CMK (cell line): ENCODE results near the gene KCNJ5.
A peak's percentile ranks its signal among the peaks of the same experiment; 100 is the strongest.

Source experiments
- DNase-seq: peaks from one replicate; pipeline ENCODE4 v3.0.0-alpha.2; 2010; ENCODE audit warnings: low read depth

Gene KCNJ5

GRCh38 chr11:128871168-128871610 is 20.0 kb upstream of the KCNJ5 start:
- no peak for DNase-seq

GRCh38 chr11:128872094-128872493 is 19.1 kb upstream of the KCNJ5 start:
- no peak for DNase-seq

- no peak for DNase-seq
These were observed 18.6 kb upstream of the KCNJ5 start for GRCh38 chr11:128872594-128872993.

GRCh38 chr11:128874427-128874826 is 16.7 kb upstream of the KCNJ5 start:
- DNase-seq = no peak

- DNase-seq = no peak
These were observed 15.0 kb upstream of the KCNJ5 start for GRCh38 chr11:128876133-128876650.

- DNase-seq = no peak
These were observed 13.4 kb upstream of the KCNJ5 start for GRCh38 chr11:128877726-128878125.

- no peak for DNase-seq
These were observed 12.7 kb upstream of the KCNJ5 start for GRCh38 chr11:128878455-128878854.

GRCh38 chr11:128879817-128880216 is 11.3 kb upstream of the KCNJ5 start:
- DNase-seq = no peak

GRCh38 chr11:128881221-128881620 is 9.9 kb upstream of the KCNJ5 start:
- no peak for DNase-seq

GRCh38 chr11:128882451-128882850 is 8.7 kb upstream of the KCNJ5 start:
- no peak for DNase-seq

- DNase-seq = no peak
These were observed 7.1 kb upstream of the KCNJ5 start for GRCh38 chr11:128884054-128884453.

- peak; percentile 40 for DNase-seq
These were observed 6.3 kb upstream of the KCNJ5 start for GRCh38 chr11:128884703-128885338.

GRCh38 chr11:128886406-128887124 is 4.6 kb upstream of the KCNJ5 start:
- peak; percentile 62 for DNase-seq

- DNase-seq = no peak
These were observed 2.8 kb upstream of the KCNJ5 start for GRCh38 chr11:128888034-128888985.

GRCh38 chr11:128889657-128890213 is 1.4 kb upstream of the KCNJ5 start:
- DNase-seq = no peak

- DNase-seq = no peak
These were observed 977 bp upstream of the KCNJ5 start for GRCh38 chr11:128890216-128890542.

- DNase-seq = peak; percentile 72
These were observed 800 bp downstream of the KCNJ5 start for GRCh38 chr11:128891913-128892398.

GRCh38 chr11:128892866-128893565 is 1.9 kb downstream of the KCNJ5 start:
- DNase-seq = no peak

GRCh38 chr11:128893578-128894285 is 2.6 kb downstream of the KCNJ5 start:
- DNase-seq = no peak

GRCh38 chr11:128894286-128894681 is 3.1 kb downstream of the KCNJ5 start:
- DNase-seq = no peak

GRCh38 chr11:128894685-128895084 is 3.5 kb downstream of the KCNJ5 start:
- peak; percentile 33 for DNase-seq
